Measurements from ENCODE around the gene GBX2. TPM values are rescaled to one million over a fixed set of nuclear protein-coding genes. Genes with fewer than 3 reads are reported as not detected.

Gene GBX2
- total RNA-seq, 1 donor from 2014 or later = not detected

DNA sequence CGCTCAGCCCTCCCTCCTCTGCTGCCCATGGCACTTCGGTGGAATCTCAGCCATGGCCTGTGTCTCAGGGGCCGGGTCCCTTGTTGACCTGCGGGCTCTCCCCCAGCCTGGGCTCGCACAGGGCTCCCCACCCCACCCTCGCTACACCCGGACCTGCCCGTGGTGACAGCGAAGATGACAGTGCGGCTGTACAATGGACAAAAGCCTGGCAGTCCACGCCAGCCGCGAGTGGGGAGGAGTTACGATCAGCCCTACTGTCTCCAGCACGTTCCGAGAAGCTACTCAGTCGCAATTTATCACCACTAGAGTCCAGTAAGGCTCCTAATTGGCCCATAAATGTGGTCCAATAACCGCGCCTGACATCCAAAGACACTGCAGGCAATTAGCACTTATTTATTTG lies 31.6 kb downstream of the GBX2 start:
- ATAC-seq = peak; percentile 27
- no peaks in the 10 kb centered on the region for H3K9me3 ChIP-seq
- DNase-seq = peak; percentile 50

GRCh38 chr2:236133410-236134012 lies 34.7 kb downstream of the GBX2 start:
- ATAC-seq (peak; percentile 28), DNase-seq (peak; percentile 54)
- no peaks in the 10 kb centered on the region for H3K36me3 ChIP-seq
- H3K4me1 ChIP-seq = no peaks in the 10 kb centered on the region
- intact Hi-C loops (cut with DNase I) = no loop called here
- H3K4me3 ChIP-seq = no peak overlapping the region
- no peak for TF ChIP-seq CTCF (IDR thresholded peaks at IDR 0.05)
- H3K27ac ChIP-seq = no peak overlapping the region
- no peaks in the 10 kb centered on the region for H3K9me3 ChIP-seq
- H3K27me3 ChIP-seq = no peaks in the 10 kb centered on the region

More for the DNA sequence above, 31.6 kb downstream of the GBX2 start:
- H3K4me1 ChIP-seq = no peaks in the 10 kb centered on the region
- no peak overlapping the region for H3K27ac ChIP-seq
- intact Hi-C loops (cut with DNase I) = no loop called here
- no peaks in the 10 kb centered on the region for H3K27me3 ChIP-seq
- TF ChIP-seq CTCF (IDR thresholded peaks at IDR 0.05) = no peak
- no peaks in the 10 kb centered on the region for H3K36me3 ChIP-seq
- H3K4me3 ChIP-seq = no peak overlapping the region

GRCh38 chr2:236131073-236131692 lies 37.0 kb downstream of the GBX2 start:
- Histone ChIP-seq H3K27me3 (no peaks in the 10 kb centered on the region), H3K4me1 (no peaks in the 10 kb centered on the region), H3K9me3 (no peaks in the 10 kb centered on the region), H3K27ac (no peak overlapping the region), H3K36me3 (peaks cover 6% of the 10 kb centered on the region), H3K4me3 (no peak overlapping the region)
- ATAC-seq (no peak), DNase-seq (peak; percentile 50)
- no peak for TF ChIP-seq CTCF (IDR thresholded peaks at IDR 0.05)
- intact Hi-C loops (cut with DNase I) = no loop called here

GRCh38 chr2:236130349-236130998 lies 37.7 kb downstream of the GBX2 start:
- Histone ChIP-seq H3K27ac (no peak overlapping the region), H3K27me3 (no peaks in the 10 kb centered on the region), H3K4me3 (no peak overlapping the region), H3K9me3 (no peaks in the 10 kb centered on the region), H3K36me3 (peaks cover 6% of the 10 kb centered on the region), H3K4me1 (no peaks in the 10 kb centered on the region)
- no peak for TF ChIP-seq CTCF (IDR thresholded peaks at IDR 0.05)
- intact Hi-C loops (cut with DNase I) = no loop called here
- peak; percentile 36 for DNase-seq
- ATAC-seq = peak; percentile 7

- intact Hi-C loops (cut with DNase I) = no loop called here
- TF ChIP-seq CTCF (IDR thresholded peaks at IDR 0.05) = no peak
- DNase-seq (peak; percentile 58), ATAC-seq (no peak)
- H3K4me3 ChIP-seq = no peak overlapping the region
- peaks cover 6% of the 10 kb centered on the region for H3K36me3 ChIP-seq
- no peaks in the 10 kb centered on the region for H3K4me1 ChIP-seq
- H3K27me3 ChIP-seq = no peaks in the 10 kb centered on the region
- H3K27ac ChIP-seq = no peak overlapping the region
- H3K9me3 ChIP-seq = no peaks in the 10 kb centered on the region
These were observed 38.3 kb downstream of the GBX2 start for GRCh38 chr2:236129935-236130334.
